Tibial artery (tissue), 4 donors: ENCODE data around the gene SEC23IP.

Experiments used
- DNase-seq, 2 donors: peaks; one replicate each; pipeline ENCODE4 v3.0.0-alpha.2; 2019
- H3K27ac ChIP-seq, 2 donors: fragments of 200-600 bp; sonication (generic) in 1 of 2; 1 replicate in 1 of 2; 2 replicates in 1 of 2; pipeline ENCODE4 v1.5.1; 2018 to 2019; ENCODE audit warnings: mild to moderate bottlenecking in 1 of 2
- H3K27me3 ChIP-seq, 2 donors: fragments of 200-600 bp; sonication (generic) in 1 of 2; one replicate each; pipeline versions ENCODE4 v1.5.1 to v1.6.0; 2016 to 2019
- H3K36me3 ChIP-seq, 3 donors: fragments of 200-600 bp; sonication (generic) in 2 of 3; one replicate each; pipeline ENCODE4 v1.5.1; 2016 to 2019; ENCODE audit warnings: mild to moderate bottlenecking in 2 of 3
- H3K4me1 ChIP-seq, 4 donors: fragments of 200-600 bp; sonication (generic) in 2 of 4; 1 replicate in 3 of 4; 2 replicates in 1 of 4; pipeline ENCODE4 v1.5.1; 2016 to 2019
- H3K4me3 ChIP-seq, 2 donors: fragments of 200-600 bp; sonication (generic) in 1 of 2; 1 replicate in 1 of 2; 2 replicates in 1 of 2; pipeline ENCODE4 v1.5.1; 2018 to 2019; ENCODE audit warnings: mild to moderate bottlenecking in 2 of 2
- H3K9me3 ChIP-seq, 3 donors: fragments of 200-600 bp; sonication (generic) in 1 of 3; one replicate each; pipeline ENCODE4 v1.5.1; 2016 to 2019
- CTCF ChIP-seq, 2 experiments: fragments of 200-600 bp in 1 of 2; fragments of 450-650 bp in 1 of 2; IDR thresholded peaks; one replicate each; pipeline ENCODE4 v1.5.1; 2017 to 2019; ENCODE audit warnings: antibody characterized with exemption in 2 of 2, mild to moderate bottlenecking in 1 of 2, moderate library complexity in 1 of 2
- intact Hi-C: fragments of 100-400 bp; cut with DNase I; formaldehyde crosslinking; loops from one replicate; pipeline ENCODE4 v1.15.0; 2023; ENCODE audit warnings: low total_unique reads

The SEC23IP gene

GRCh38 chr10:119991816-119992215 lies 99.3 kb downstream of the SEC23IP start:
- TF ChIP-seq CTCF (IDR thresholded peaks at IDR 0.05), result no peak
- H3K4me3 ChIP-seq, result no peak overlapping the region
- H3K36me3 ChIP-seq, result no peaks in the 10 kb centered on the region
- no peak overlapping the region for H3K27ac ChIP-seq
- no peak for DNase-seq
- no peaks in the 10 kb centered on the region for H3K4me1 ChIP-seq
- H3K9me3 ChIP-seq, result peaks cover 0 to 6% (median 4%) of the 10 kb centered on the region in 3 donors
- H3K27me3 ChIP-seq, result peaks cover 0 to 4% of the 10 kb centered on the region in 2 donors
- intact Hi-C loops, result no loop called here
